Pancreas (tissue), 10 donors: Measurements from ENCODE around the gene FEM1A. TPM values are rescaled to one million over a fixed set of nuclear protein-coding genes. Genes with fewer than 3 reads are reported as not detected.
A peak's percentile ranks its signal among the peaks of the same experiment; 100 is the strongest.

ENCODE experiments used
- ATAC-seq, 4 donors: fragments of 200-7000 bp; cut with Tn5 transposase; one replicate each; pipeline versions ENCODE4 v1.8.0 to v1.9.1; 2020; ENCODE audit warnings: mild to moderate bottlenecking in 4 of 4, moderate library complexity in 4 of 4
- DNase-seq, 6 donors: peaks; one replicate each; pipeline ENCODE4 v3.0.0-alpha.2; 2020
- FAIRE-seq: peaks from 2 replicates; lab custom pipeline; 2012; peaks lifted over from hg19 to GRCh38; lab: Jason Lieb, UNC
- H3K27ac ChIP-seq, 4 donors: fragments of 200-600 bp; sonication (generic); 1 replicate in 3 of 4; 2 replicates in 1 of 4; pipeline versions ENCODE4 v1.5.0 to v1.8.0; 2020
- H3K27me3 ChIP-seq, 4 donors: fragments of 200-600 bp; one replicate each; pipeline ENCODE4 v1.8.0; 2021
- H3K36me3 ChIP-seq, 3 donors: fragments of 200-600 bp; sonication (generic) in 1 of 3; one replicate each; pipeline versions ENCODE4 v1.5.0 to v1.8.0; 2020 to 2021
- H3K4me1 ChIP-seq, 3 donors: fragments of 200-600 bp; one replicate each; pipeline ENCODE4 v1.8.0; 2021
- H3K4me3 ChIP-seq, 4 donors: fragments of 200-600 bp; sonication (generic) in 2 of 4; one replicate each; pipeline versions ENCODE4 v1.5.0 to v1.8.0; 2020 to 2021
- H3K9me3 ChIP-seq, 4 donors: fragments of 200-600 bp; one replicate each; pipeline ENCODE4 v1.8.0; 2021
- WGBS, 2 donors: extraction: QIAGEN DNeasy Blood & Tissue Kit; methylation state at CpG; one replicate each; pipeline ENCODE4 v1.1.7; 2013; 5-methylcytosine and 5-hydroxymethylcytosine counted together
- intact Hi-C, 3 donors: fragments of 100-400 bp; cut with DNase I; formaldehyde crosslinking; loops; one replicate each; pipeline versions ENCODE4 v1.11.1 to v1.14.2; 2022
- polyA plus RNA-seq, 2 donors: library from polyadenylated mRNA; stranded (reverse); fragments of 200-250 nt; gene quantifications; one replicate each; pipeline ENCODE4 v1.2.3, GENCODE V29; 2013
- total RNA-seq, 6 donors: library from RNA; stranded (reverse); fragmentation: NEBNext Ultra II Directional in 4 of 6; extraction: Animal tissue kit (Norgen Biotek cat#: 25700) in 4 of 6; gene quantifications; one replicate each; pipeline versions ENCODE4 v1.2.1 to v1.2.4, GENCODE V29; 2021 to 2023
- TF ChIP-seq, protein P1 (sequence below), 4 donors: fragments of 200-600 bp; sonication (generic) in 3 of 4; IDR thresholded peaks; one replicate each; pipeline versions ENCODE4 v1.5.0 to v1.8.0; 2021; ENCODE audit warnings: antibody characterized with exemption in 4 of 4
- donor health status: healthy with polysubstance abuse.
- donor health status: DM: no; HTN: no; CAD: no; lungs with moderate emphysema.
- donor health status: DM: no; HTN: no; CAD: no.
- donor health status: control.
- donor health status: control.
- donor health status: Bipolar disorder and iron deficiency.
- donor health status: DM: yes; HTN: yes; CAD: no.
- donor health status: DM: no; HTN: no; CAD: no.
- donor health status: DM: no; HTN: no; CAD: no.
- donor health status: DM: yes; HTN: yes; CAD: no.

Gene FEM1A
- total and polyA plus RNA-seq, 8 donors, result 3.3 to 9.2 (median 5.9) TPM

GRCh38 chr19:4763021-4763420 lies 28.5 kb upstream of the FEM1A start:
- DNase-seq (no peak), ATAC-seq (no peak), FAIRE-seq (no peak)
- peaks cover 0 to 6% (median 5%) of the 10 kb centered on the region in 3 donors for H3K4me1 ChIP-seq
- H3K27ac ChIP-seq, result no peak overlapping the region
- H3K36me3 ChIP-seq, result no peaks in the 10 kb centered on the region
- intact Hi-C loops, result no loop called here
- no peaks in the 10 kb centered on the region for H3K27me3 ChIP-seq
- H3K4me3 ChIP-seq, result no peak overlapping the region
- whole genome bisulfite sequencing, 2 donors, result 74 to 80% methylated on average over 6 of the region's 6 CpGs
- H3K9me3 ChIP-seq, result no peaks in the 10 kb centered on the region
- TF ChIP-seq, protein P1, sequence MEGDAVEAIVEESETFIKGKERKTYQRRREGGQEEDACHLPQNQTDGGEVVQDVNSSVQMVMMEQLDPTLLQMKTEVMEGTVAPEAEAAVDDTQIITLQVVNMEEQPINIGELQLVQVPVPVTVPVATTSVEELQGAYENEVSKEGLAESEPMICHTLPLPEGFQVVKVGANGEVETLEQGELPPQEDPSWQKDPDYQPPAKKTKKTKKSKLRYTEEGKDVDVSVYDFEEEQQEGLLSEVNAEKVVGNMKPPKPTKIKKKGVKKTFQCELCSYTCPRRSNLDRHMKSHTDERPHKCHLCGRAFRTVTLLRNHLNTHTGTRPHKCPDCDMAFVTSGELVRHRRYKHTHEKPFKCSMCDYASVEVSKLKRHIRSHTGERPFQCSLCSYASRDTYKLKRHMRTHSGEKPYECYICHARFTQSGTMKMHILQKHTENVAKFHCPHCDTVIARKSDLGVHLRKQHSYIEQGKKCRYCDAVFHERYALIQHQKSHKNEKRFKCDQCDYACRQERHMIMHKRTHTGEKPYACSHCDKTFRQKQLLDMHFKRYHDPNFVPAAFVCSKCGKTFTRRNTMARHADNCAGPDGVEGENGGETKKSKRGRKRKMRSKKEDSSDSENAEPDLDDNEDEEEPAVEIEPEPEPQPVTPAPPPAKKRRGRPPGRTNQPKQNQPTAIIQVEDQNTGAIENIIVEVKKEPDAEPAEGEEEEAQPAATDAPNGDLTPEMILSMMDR (IDR thresholded peaks at IDR 0.05), result no peak

DNA sequence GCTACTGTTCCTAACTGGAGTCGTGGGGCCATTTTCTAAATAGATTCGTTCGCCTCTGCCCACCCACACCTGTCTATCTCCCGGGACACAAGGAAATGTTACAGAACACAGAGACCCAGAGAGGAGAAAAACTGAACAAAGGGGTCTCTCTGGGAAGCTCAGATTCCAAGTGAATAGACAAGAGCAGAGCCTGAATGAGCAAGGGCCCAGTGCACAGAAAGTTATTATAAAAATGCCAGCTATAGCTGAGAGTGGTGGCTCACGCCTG lies 27.2 kb upstream of the FEM1A start:
- Histone ChIP-seq H3K27me3 (no peaks in the 10 kb centered on the region), H3K27ac (no peak overlapping the region), H3K36me3 (no peaks in the 10 kb centered on the region), H3K9me3 (no peaks in the 10 kb centered on the region), H3K4me3 (no peak overlapping the region), H3K4me1 (peaks cover 0 to 6% (median 5%) of the 10 kb centered on the region in 3 donors)
- intact Hi-C loops, result no loop called here
- DNase-seq, result no peak
- 37 to 41% methylated on average over 5 of the region's 5 CpGs for WGBS, 2 donors
- FAIRE-seq, result no peak
- TF ChIP-seq, protein P1 (IDR thresholded peaks at IDR 0.05), result no peak
- no peak for ATAC-seq

GRCh38 chr19:4768934-4769777 lies 22.4 kb upstream of the FEM1A start:
- WGBS, 2 donors, result 6 to 9% methylated on average over 37 of the region's 37 CpGs
- DNase-seq, result peak; percentile 71 to 89 (median 86)
- TF ChIP-seq, protein P1 (IDR thresholded peaks at IDR 0.05), result no peak
- intact Hi-C loops, result no loop called here
- peak overlapping the region in 1 of 4 donors; percentile 13 for H3K4me3 ChIP-seq
- H3K36me3 ChIP-seq, result no peaks in the 10 kb centered on the region
- no peaks in the 10 kb centered on the region for H3K9me3 ChIP-seq
- FAIRE-seq, result no peak
- peak; percentile 82 to 99 (median 87) for ATAC-seq
- no peaks in the 10 kb centered on the region for H3K4me1 ChIP-seq
- H3K27ac ChIP-seq, result no peak overlapping the region
- H3K27me3 ChIP-seq, result no peaks in the 10 kb centered on the region

GRCh38 chr19:4772566-4772965 lies 19.0 kb upstream of the FEM1A start:
- DNase-seq, result no peak

More at GRCh38 chr19:4772566-4772965, 19.0 kb upstream of the FEM1A start:
- H3K4me1 ChIP-seq, result no peaks in the 10 kb centered on the region
- TF ChIP-seq, protein P1 (IDR thresholded peaks at IDR 0.05), result no peak
- H3K27ac ChIP-seq, result no peak overlapping the region
- H3K9me3 ChIP-seq, result no peaks in the 10 kb centered on the region
- H3K36me3 ChIP-seq, result no peaks in the 10 kb centered on the region
- no peak overlapping the region for H3K4me3 ChIP-seq
- WGBS, 2 donors, result 13 to 17% methylated on average over 2 of the region's 2 CpGs
- no peaks in the 10 kb centered on the region for H3K27me3 ChIP-seq
- intact Hi-C loops, result no loop called here
- FAIRE-seq, result no peak
- no peak for ATAC-seq
